Measurements from ENCODE around the gene KRTAP9-2.
"Not testable (repeated sequence)": the region's sequence is repeated elsewhere in the genome, so short reads cannot be mapped to it uniquely, and the experiment has no call there.

The KRTAP9-2 gene

GRCh38 chr17:41265078-41265477 lies 38.6 kb downstream of the KRTAP9-2 start, which contains the start of gene KRTAP9-6:
KRTAP9-6 (plus strand) TSS chr17:41265378; CDS start chr17:41265378, 0 bp downstream.
- DNase-seq (ENCODE audit: low read depth), result no peak
- no peak within 1 kb of the TSS for H3K4me3 ChIP-seq (ENCODE audit: low read length)
- TF ChIP-seq CTCF (conservative IDR thresholded peaks at IDR 0.05; ENCODE audit: low read length), result no peak

- TF ChIP-seq CTCF (conservative IDR thresholded peaks at IDR 0.05; ENCODE audit: low read length), result no peak
- DNase-seq (ENCODE audit: low read depth), result no peak
- no peak overlapping the region for H3K4me3 ChIP-seq (ENCODE audit: low read length)
These were observed 41.3 kb downstream of the KRTAP9-2 start for GRCh38 chr17:41267711-41268110.

- DNase-seq (ENCODE audit: low read depth); H3K4me3 ChIP-seq (ENCODE audit: low read length): not testable (repeated sequence)
These were observed 44.9 kb downstream of the KRTAP9-2 start for GRCh38 chr17:41271323-41271722.

GRCh38 chr17:41271858-41272257 lies 45.4 kb downstream of the KRTAP9-2 start:
- no peak overlapping the region for H3K4me3 ChIP-seq (ENCODE audit: low read length)
- TF ChIP-seq CTCF (conservative IDR thresholded peaks at IDR 0.05; ENCODE audit: low read length), result no peak
- no peak for DNase-seq (ENCODE audit: low read depth)

GRCh38 chr17:41275648-41276190 lies 49.3 kb downstream of the KRTAP9-2 start, which contains the start of gene KRTAP9-7:
KRTAP9-7 (plus strand) TSS chr17:41275698; CDS start chr17:41275698, 0 bp downstream.
- H3K4me3 ChIP-seq (ENCODE audit: low read length); DNase-seq (ENCODE audit: low read depth): not testable (repeated sequence)

Data from AG10803 (cell line).